Right cardiac atrium (tissue), 5 donors: ENCODE results near the gene CAV3. TPM values are rescaled to one million over a fixed set of nuclear protein-coding genes. Genes with fewer than 3 reads are reported as not detected.

Experiments used
- polyA plus RNA-seq: library from polyadenylated mRNA; stranded (reverse); fragments of 200-250 nt; gene quantifications from one replicate; pipeline ENCODE4 v1.2.3, GENCODE V29; 2013
- total RNA-seq, 4 donors: library from RNA; stranded (reverse); fragmentation: NEBNext Ultra II Directional; extraction: Animal tissue kit (Norgen Biotek cat#: 25700); gene quantifications; one replicate each; pipeline ENCODE4 v1.2.1, GENCODE V29; 2021
- donor health status: healthy with polysubstance abuse.
- donor health status: DM: no; HTN: yes; CAD: no.
- donor health status: DM: no; HTN: no; CAD: no.
- donor health status: DM: no; HTN: yes; CAD: no; lungs with severe emphysema.
- donor health status: DM: yes; HTN: yes; CAD: no.

CAV3 gene
- total and polyA plus RNA-seq, 5 donors, result 18.8 to 27.7 (median 23.4) TPM

Other genes with a start within 250 kb of the CAV3 start
- gene LMCD1, start 232.0 kb upstream of the CAV3 start, total RNA-seq, result 10 to 100 TPM; 45.6 to 57.8 (median 55.4) TPM
- gene LMCD1, start 232.0 kb upstream of the CAV3 start, polyA plus RNA-seq, result 43.4 TPM
- gene SSUH2, start 89.0 kb upstream of the CAV3 start, total RNA-seq, result 1 to 10 TPM in 1 of 4 donors, under 1 TPM in 3; 0.51 to 1.4 (median 0.68) TPM
- gene SSUH2, start 89.0 kb upstream of the CAV3 start, polyA plus RNA-seq, result 1.8 TPM
- gene OXTR, start 35.8 kb downstream of the CAV3 start, total RNA-seq, result under 1 TPM; 0.26 to 0.79 (median 0.43) TPM
- 0.11 TPM for gene OXTR, start 35.8 kb downstream of the CAV3 start, polyA plus RNA-seq
- 1 to 10 TPM; 3.4 to 9.3 (median 5.2) TPM for gene RAD18, start 229.7 kb downstream of the CAV3 start, total RNA-seq
- 1.0 TPM for gene RAD18, start 229.7 kb downstream of the CAV3 start, polyA plus RNA-seq